ENCODE measurements around the gene UBASH3B.

DNA sequence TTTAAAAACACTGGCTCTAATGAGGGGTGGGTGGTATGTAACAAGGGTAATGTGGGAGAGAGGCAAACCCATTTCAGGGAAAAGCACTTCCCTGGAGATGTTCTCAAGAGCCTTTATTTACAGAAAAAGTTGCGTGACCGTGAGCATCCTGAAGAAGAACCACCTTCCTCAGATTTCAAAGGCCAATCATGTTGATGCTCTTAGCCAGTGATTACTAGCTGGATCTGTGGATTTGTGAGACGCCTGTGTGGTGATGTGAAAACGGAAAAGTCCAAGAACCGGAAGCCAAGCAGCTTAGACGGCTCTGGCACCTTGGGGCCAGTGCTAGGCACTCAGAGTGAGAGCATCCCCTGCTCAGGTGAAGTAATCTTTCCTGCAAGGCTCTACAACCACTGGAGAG lies 12.6 kb upstream of the UBASH3B start:
- TF ChIP-seq CTCF (conservative IDR thresholded peaks at IDR 0.05) (no peak), EZH2 (IDR thresholded peaks at IDR 0.05; ENCODE audit: low read depth) (no peak)

Data from PC-9 (cell line).